Activated CD4-positive, alpha-beta T cell treated with anti-CD3 and anti-CD28 coated beads, Interleukin-10, Interleukin-2, amounts not matched to agents 100 ng/mL and 50 ng/mL, durations not matched to agents 16 hours and 8 hours (primary cell): ENCODE data around the gene XPC.

Source experiments
- DNase-seq: peaks from one replicate; pipeline ENCODE4 v3.0.0-alpha.2; 2020

XPC gene

GRCh38 chr3:14146381-14147065 lies 31.9 kb downstream of the XPC start:
- DNase-seq = no peak

- no peak for DNase-seq
These were observed 32.6 kb downstream of the XPC start for GRCh38 chr3:14145670-14146380.

- no peak for DNase-seq
These were observed 33.2 kb downstream of the XPC start for GRCh38 chr3:14145236-14145635.

GRCh38 chr3:14144423-14145075 lies 33.9 kb downstream of the XPC start:
- peak; percentile 92 for DNase-seq

- no peak for DNase-seq
These were observed 34.9 kb downstream of the XPC start for GRCh38 chr3:14143271-14144225.

- DNase-seq = peak; percentile 44
These were observed 35.7 kb downstream of the XPC start for GRCh38 chr3:14142567-14143270.

- DNase-seq = no peak
These were observed 36.6 kb downstream of the XPC start for GRCh38 chr3:14141602-14142341.

- DNase-seq = no peak
These were observed 37.3 kb downstream of the XPC start for GRCh38 chr3:14141144-14141543.

- no peak for DNase-seq
These were observed 37.7 kb downstream of the XPC start for GRCh38 chr3:14140668-14141067.

- DNase-seq = no peak
These were observed 38.6 kb downstream of the XPC start for GRCh38 chr3:14139771-14140170.

- DNase-seq = no peak
These were observed 39.3 kb downstream of the XPC start for GRCh38 chr3:14138878-14139655.

- DNase-seq = no peak
These were observed 40.1 kb downstream of the XPC start for GRCh38 chr3:14138109-14138877.

GRCh38 chr3:14137445-14137844 lies 41.0 kb downstream of the XPC start:
- DNase-seq = no peak

- DNase-seq = no peak
These were observed 41.4 kb downstream of the XPC start for GRCh38 chr3:14137004-14137403.

- no peak for DNase-seq
These were observed 42.8 kb downstream of the XPC start for GRCh38 chr3:14135581-14135980.

- DNase-seq = no peak
These were observed 44.1 kb downstream of the XPC start for GRCh38 chr3:14134291-14134690.

- no peak for DNase-seq
These were observed 44.5 kb downstream of the XPC start for GRCh38 chr3:14133876-14134275.

GRCh38 chr3:14133188-14133800 lies 45.1 kb downstream of the XPC start:
- no peak for DNase-seq

GRCh38 chr3:14132689-14133088 lies 45.7 kb downstream of the XPC start:
- no peak for DNase-seq
